CD4-positive, alpha-beta T cell (primary cell): ENCODE data around the gene LAMP2. TPM values are rescaled to one million over a fixed set of nuclear protein-coding genes. Genes with fewer than 3 reads are reported as not detected.

Experiments
- ATAC-seq: fragments of 200-7000 bp; cut with Tn5 transposase; one replicate; pipeline ENCODE4 v1.10.0; 2022; ENCODE audit warnings: mild to moderate bottlenecking; ENCODE audit not compliant: poor library complexity
- CTCF ChIA-PET: fragments of 350-600 bp; sonication (Branson Sonifier 250); formaldehyde crosslinking; loops from one replicate; lab custom pipeline; 2021; ENCODE audit warnings: antibody characterized with exemption, inconsistent platforms; lab: Charles Lee
- POLR2A ChIA-PET: fragments of 350-600 bp; sonication (Branson Sonifier 250); formaldehyde crosslinking; loops from one replicate; lab custom pipeline; 2021; ENCODE audit warnings: antibody characterized with exemption, inconsistent platforms; lab: Charles Lee
- DNase-seq, 14 experiments: peaks; one replicate each; pipeline ENCODE4 v3.0.0-alpha.2; 2013 to 2020; ENCODE audit warnings: mixed read lengths in 2 of 14
- H3K27ac ChIP-seq, 2 donors: one replicate each; pipeline versions ENCODE4 v1.5.1 to v1.7.0; 2013; ENCODE audit warnings: low read length in 2 of 2, low read depth in 1 of 2, mild to moderate bottlenecking in 1 of 2
- H3K27me3 ChIP-seq, 2 experiments: 1 replicate in 1 of 2; 2 replicates in 1 of 2; pipeline versions ENCODE4 v1.6.1 to v1.7.0; 2013; ENCODE audit warnings: low read length in 2 of 2, control low read depth in 1 of 2, mild to moderate bottlenecking in 1 of 2, moderate library complexity in 1 of 2; ENCODE audit not compliant: insufficient read depth in 2 of 2, control insufficient read depth in 1 of 2
- H3K36me3 ChIP-seq: one replicate; pipeline ENCODE4 v1.6.1; 2013; ENCODE audit warnings: low read length, control low read depth; ENCODE audit not compliant: insufficient read depth
- H3K4me1 ChIP-seq: one replicate; pipeline ENCODE4 v1.6.1; 2013; ENCODE audit warnings: low read length, control low read depth; ENCODE audit not compliant: insufficient read depth
- H3K4me3 ChIP-seq: one replicate; pipeline ENCODE4 v1.5.1; 2013; ENCODE audit warnings: mild to moderate bottlenecking, low read length, moderate library complexity
- H3K9me3 ChIP-seq, 2 experiments: 1 replicate in 1 of 2; 2 replicates in 1 of 2; pipeline versions ENCODE4 v1.6.1 to v1.7.0; 2013; ENCODE audit warnings: low read length in 2 of 2, mild to moderate bottlenecking in 2 of 2, control low read depth in 1 of 2, moderate library complexity in 1 of 2; ENCODE audit not compliant: control insufficient read depth in 1 of 2, insufficient read depth in 1 of 2
- H3K27ac Mint-ChIP-seq: one replicate; pipeline ENCODE4 v1.8.0; 2020; ENCODE audit warnings: mixed read lengths
- H3K27me3 Mint-ChIP-seq: one replicate; pipeline ENCODE4 v1.8.0; 2021; ENCODE audit warnings: mixed read lengths
- H3K36me3 Mint-ChIP-seq: one replicate; pipeline ENCODE4 v1.8.0; 2021; ENCODE audit warnings: low read depth, mixed read lengths
- H3K4me1 Mint-ChIP-seq: one replicate; pipeline ENCODE4 v1.8.0; 2021; ENCODE audit warnings: low read depth, mixed read lengths
- H3K4me3 Mint-ChIP-seq: one replicate; pipeline ENCODE4 v1.8.0; 2020; ENCODE audit warnings: mild to moderate bottlenecking, mixed read lengths
- H3K9me3 Mint-ChIP-seq: one replicate; pipeline ENCODE4 v1.8.0; 2020; ENCODE audit warnings: mixed read lengths
- CTCF ChIP-seq: fragments of 200-600 bp; IDR thresholded peaks from one replicate; pipeline ENCODE4 v1.8.0; 2022; ENCODE audit warnings: antibody characterized with exemption, mild to moderate bottlenecking
- intact Hi-C, 2 experiments: fragments of 100-400 bp; cut with DNase I in 1 of 2; cut with micrococcal nuclease in 1 of 2; formaldehyde crosslinking; loops; one replicate each; pipeline versions ENCODE4 v1.15.1 to v1.9.0; 2023 to 2025; cut with DNase I, micrococcal nuclease
- total RNA-seq, 174 experiments: library from RNA in 2 of 174; stranded (reverse) in 2 of 174; gene quantifications; one replicate each; pipeline ENCODE4 v1.2.3 and lab custom pipeline; 2021 to 2026

LAMP2 gene
- total RNA-seq, 2 experiments from 2014 or later = 13.4 to 15.4 TPM

GRCh38 chrX:120402369-120402768 is 66.7 kb downstream of the LAMP2 start:
- ChIA-PET CTCF (no interaction called here), POLR2A (no interaction called here)
- intact Hi-C loops = no loop called here
- no peak for DNase-seq
- H3K27me3 Mint-ChIP-seq = no peaks in the 10 kb centered on the region
- H3K4me3 Mint-ChIP-seq = no peak overlapping the region
- Histone ChIP-seq H3K36me3 (no peaks in the 10 kb centered on the region), H3K27ac (no peak overlapping the region), H3K4me1 (no peaks in the 10 kb centered on the region), H3K4me3 (no peak overlapping the region), H3K27me3 (no peaks in the 10 kb centered on the region), H3K9me3 (no peaks in the 10 kb centered on the region)
- no peak overlapping the region for H3K27ac Mint-ChIP-seq
- no peaks in the 10 kb centered on the region for H3K36me3 Mint-ChIP-seq
- ATAC-seq = no peak
- no peaks in the 10 kb centered on the region for H3K9me3 Mint-ChIP-seq
- H3K4me1 Mint-ChIP-seq = no peaks in the 10 kb centered on the region
- no peak for TF ChIP-seq CTCF

GRCh38 chrX:120401301-120401700 is 67.8 kb downstream of the LAMP2 start:
- Mint-ChIP-seq H3K4me3 (no peak overlapping the region), H3K27ac (no peak overlapping the region), H3K4me1 (no peaks in the 10 kb centered on the region), H3K27me3 (no peaks in the 10 kb centered on the region), H3K36me3 (no peaks in the 10 kb centered on the region), H3K9me3 (no peaks in the 10 kb centered on the region)
- no peaks in the 10 kb centered on the region for H3K36me3 ChIP-seq
- H3K4me1 ChIP-seq = no peaks in the 10 kb centered on the region
- intact Hi-C loops = no loop called here
- ChIA-PET POLR2A (no interaction called here), CTCF (no interaction called here)
- H3K27ac ChIP-seq = no peak overlapping the region
- H3K4me3 ChIP-seq = no peak overlapping the region
- H3K27me3 ChIP-seq = no peaks in the 10 kb centered on the region
- no peaks in the 10 kb centered on the region for H3K9me3 ChIP-seq
- no peak for ATAC-seq
- no peak for TF ChIP-seq CTCF
- DNase-seq = no peak

- H3K4me1 ChIP-seq = peaks cover 4% of the 10 kb centered on the region
- no peaks in the 10 kb centered on the region for H3K36me3 ChIP-seq
- intact Hi-C loops = loop anchor here (1.0 to 5.0 kb wide), 3 partner anchors 70 to 95 kb away; no protein-coding TSS in a partner anchor
- no peaks in the 10 kb centered on the region for H3K4me1 Mint-ChIP-seq
- no peaks in the 10 kb centered on the region for H3K36me3 Mint-ChIP-seq
- H3K4me3 Mint-ChIP-seq = no peak overlapping the region
- H3K27me3 Mint-ChIP-seq = no peaks in the 10 kb centered on the region
- ChIA-PET CTCF (interaction anchor here (0.6 to 1.4 kb wide), 3 partner anchors 77 to 96 kb away, joined by 3 to 4 read pairs (median 3); no protein-coding TSS in a partner anchor), POLR2A (no interaction called here)
- H3K9me3 Mint-ChIP-seq = no peaks in the 10 kb centered on the region
- H3K27ac ChIP-seq = no peak overlapping the region
- H3K4me3 ChIP-seq = no peak overlapping the region
- peak; percentile 74 for ATAC-seq
- H3K9me3 ChIP-seq = no peaks in the 10 kb centered on the region
- H3K27ac Mint-ChIP-seq = no peak overlapping the region
- H3K27me3 ChIP-seq = no peaks in the 10 kb centered on the region
- peak in 9 of 14 experiments; percentile 0 to 71 (median 29) for DNase-seq
- TF ChIP-seq CTCF = peak; percentile 48
These were observed 88.4 kb downstream of the LAMP2 start for GRCh38 chrX:120380699-120381098.
